HCT116 (cell line): Measurements from ENCODE around the gene CXCL9. TPM values are rescaled to one million over a fixed set of nuclear protein-coding genes. Genes with fewer than 3 reads are reported as not detected.

ENCODE experiments used
- ATAC-seq: fragments of 200-7000 bp; cut with Tn5 transposase; 2 replicates; pipeline ENCODE4 v1.9.1; 2020; ENCODE audit warnings: mild to moderate bottlenecking, moderate library complexity
- BruUV-seq: library from RNA; stranded (reverse); fragments of 400-500 nt; replicated peaks from 2 replicates; lab custom pipeline; 2021; lab: Mats Ljungman, UMichigan
- CTCF ChIA-PET: fragments of 300-600 bp; sonication (Branson Sonifier 250); formaldehyde crosslinking; loops from one replicate; lab custom pipeline; 2021; ENCODE audit warnings: antibody characterized with exemption; lab: Charles Lee
- POLR2A ChIA-PET: fragments of 300-600, 350-600 bp; sonication (Branson Sonifier 250); formaldehyde crosslinking; loops from one replicate; lab custom pipeline; 2021; ENCODE audit warnings: antibody characterized with exemption; lab: Charles Lee
- RAD21 ChIA-PET, 2 experiments: fragments of 300-600 bp; sonication (Branson Sonifier 250); formaldehyde crosslinking; loops; one replicate each; lab custom pipeline; 2023; ENCODE audit warnings: low total read pairs in 2 of 2; ENCODE audit not compliant: uncharacterized antibody in 2 of 2, unreplicated experiment in 2 of 2, low non-redundant PET in 1 of 2; lab: Charles Lee
- DNase-seq: peaks from one replicate; pipeline ENCODE4 v3.0.0-alpha.2; 2010; ENCODE audit warnings: low read depth, low spot score
- H2AFZ ChIP-seq: fragments of 200-600 bp; shearing (Covaris generic), sonication (generic); 2 replicates; pipeline ENCODE4 v1.6.1; 2017; ENCODE audit warnings: low read depth, mixed run types, mixed read lengths, antibody characterized with exemption, low read length; ENCODE audit not compliant: poor library complexity, severe bottlenecking
- H3K27ac ChIP-seq: 2 replicates; pipeline ENCODE4 v1.5.1; 2012; ENCODE audit warnings: low read depth, low read length
- H3K27me3 ChIP-seq: fragments of 200-600 bp; sonication (generic); 2 replicates; pipeline ENCODE4 v1.6.1; 2016; ENCODE audit warnings: mixed run types, low read length, mixed read lengths; ENCODE audit not compliant: insufficient read depth
- H3K36me3 ChIP-seq, 2 experiments: fragments of 200-500 bp in 1 of 2; fragments of 200-600 bp in 1 of 2; sonication (Bioruptor generic) in 1 of 2; sonication (generic) in 1 of 2; 2 replicates each; pipeline versions ENCODE4 v1.5.1 to v1.6.1; 2014 to 2016; ENCODE audit warnings: low read length in 2 of 2, inconsistent platforms in 1 of 2, mixed read lengths in 1 of 2, mixed run types in 1 of 2; ENCODE audit not compliant: insufficient read depth in 2 of 2, control insufficient read depth in 1 of 2
- H3K4me1 ChIP-seq, 2 experiments: fragments of 200-600 bp in 1 of 2; sonication (generic) in 1 of 2; 2 replicates each; pipeline versions ENCODE4 v1.5.1 to v1.6.1; 2012 to 2017; ENCODE audit warnings: low read length in 2 of 2, inconsistent platforms in 1 of 2, mild to moderate bottlenecking in 1 of 2, mixed read lengths in 1 of 2, mixed run types in 1 of 2, moderate library complexity in 1 of 2; ENCODE audit not compliant: insufficient read depth in 2 of 2, control insufficient read depth in 1 of 2
- H3K4me2 ChIP-seq: fragments of 200-600 bp; sonication (generic); 2 replicates; pipeline ENCODE4 v1.6.1; 2017; ENCODE audit warnings: mixed run types, low read length, mixed read lengths
- H3K4me3 ChIP-seq, 2 experiments: fragments of 200-600 bp in 1 of 2; sonication (generic) in 1 of 2; replicated peaks in 1 of 2; 2 replicates each; pipeline ENCODE4 v1.5.1; 2011 to 2016; ENCODE audit warnings: low read length in 2 of 2, control low read depth in 1 of 2, low read depth in 1 of 2, mild to moderate bottlenecking in 1 of 2, mixed read lengths in 1 of 2, mixed run types in 1 of 2
- H3K79me2 ChIP-seq: fragments of 200-600 bp; sonication (generic); 2 replicates; pipeline ENCODE4 v1.6.1; 2017; ENCODE audit warnings: mild to moderate bottlenecking, mixed run types, low read length, moderate library complexity, mixed read lengths; ENCODE audit not compliant: insufficient read depth
- H3K9ac ChIP-seq: fragments of 200-600 bp; sonication (generic); 2 replicates; pipeline ENCODE4 v1.6.1; 2016; ENCODE audit warnings: low read length, mixed read lengths
- H3K9me2 ChIP-seq: fragments of 200-600 bp; sonication (generic), shearing (Covaris generic); 2 replicates; pipeline ENCODE4 v1.6.1; 2017; ENCODE audit warnings: mixed run types, mild to moderate bottlenecking, moderate library complexity; ENCODE audit not compliant: insufficient read depth
- H3K9me3 ChIP-seq, 2 experiments: fragments of 200-500 bp in 1 of 2; fragments of 200-600 bp in 1 of 2; sonication (Bioruptor generic) in 1 of 2; sonication (generic) in 1 of 2; 2 replicates each; pipeline ENCODE4 v1.6.1; 2014 to 2017; ENCODE audit warnings: low read length in 2 of 2, mixed read lengths in 2 of 2, inconsistent platforms in 1 of 2, low read depth in 1 of 2, mild to moderate bottlenecking in 1 of 2, mixed run types in 1 of 2, moderate library complexity in 1 of 2; ENCODE audit not compliant: control insufficient read depth in 1 of 2, insufficient read depth in 1 of 2
- H4K20me1 ChIP-seq: fragments of 200-600 bp; sonication (generic), shearing (Covaris generic); 2 replicates; pipeline ENCODE4 v1.6.1; 2017; ENCODE audit warnings: mixed run types, mild to moderate bottlenecking, moderate library complexity; ENCODE audit not compliant: insufficient read depth
- CBX3 ChIP-seq: IDR thresholded peaks from 2 replicates; pipeline ENCODE4 v1.6.1; 2012; ENCODE audit warnings: low read depth
- CEBPB ChIP-seq: IDR thresholded peaks from 2 replicates; pipeline ENCODE4 v1.6.1; 2012; ENCODE audit warnings: low read depth
- CTCF ChIP-seq, 3 experiments: fragments of 200-600 bp in 1 of 3; sonication (generic) in 1 of 3; IDR thresholded peaks in 2 of 3; conservative IDR thresholded peaks in 1 of 3; 2 replicates each; pipeline ENCODE4 v1.5.1; 2012 to 2017; ENCODE audit warnings: low read depth in 2 of 3, low read length in 2 of 3, antibody characterized with exemption in 1 of 3, borderline replicate concordance in 1 of 3, control low read depth in 1 of 3, mild to moderate bottlenecking in 1 of 3, mixed read lengths in 1 of 3, mixed run types in 1 of 3, moderate library complexity in 1 of 3; ENCODE audit not compliant: insufficient read depth in 1 of 3
- EGR1 ChIP-seq: IDR thresholded peaks from 2 replicates; pipeline ENCODE4 v1.6.1; 2012; ENCODE audit warnings: low read depth
- ELF1 ChIP-seq: IDR thresholded peaks from 2 replicates; pipeline ENCODE4 v1.6.1; 2012; ENCODE audit warnings: low read depth, borderline replicate concordance
- EZH2 ChIP-seq: fragments of 200-600 bp; sonication (generic); IDR thresholded peaks from 2 replicates; pipeline ENCODE4 v1.6.1; 2017; ENCODE audit warnings: antibody characterized with exemption, mixed run types
- EZH2phosphoT487 ChIP-seq: fragments of 200-600 bp; IDR thresholded peaks from 2 replicates; pipeline ENCODE4 v1.6.1; 2018; ENCODE audit warnings: antibody characterized with exemption, borderline replicate concordance
- FOSL1 ChIP-seq: IDR thresholded peaks from 2 replicates; pipeline ENCODE4 v1.6.1; 2012; ENCODE audit warnings: low read depth
- MAX ChIP-seq: IDR thresholded peaks from 2 replicates; pipeline ENCODE4 v1.6.1; 2012
- POLR2AphosphoS5 ChIP-seq: IDR thresholded peaks from 2 replicates; pipeline ENCODE4 v1.6.1; 2011; ENCODE audit warnings: mild to moderate bottlenecking, low read depth, low read length, moderate library complexity
- REST ChIP-seq: IDR thresholded peaks from 2 replicates; pipeline ENCODE4 v1.6.1; 2012; ENCODE audit warnings: low read depth
- SIN3A ChIP-seq: IDR thresholded peaks from 2 replicates; pipeline ENCODE4 v1.6.1; 2012; ENCODE audit warnings: low read depth
- SP1 ChIP-seq: IDR thresholded peaks from 2 replicates; pipeline ENCODE4 v1.6.1; 2012; ENCODE audit warnings: low read depth
- TCF7L2 ChIP-seq: IDR thresholded peaks from 2 replicates; pipeline ENCODE4 v1.7.0; 2011; ENCODE audit warnings: borderline replicate concordance, inconsistent platforms; ENCODE audit not compliant: insufficient read depth, insufficient read length; ENCODE audit errors: extremely low read depth
- YY1 ChIP-seq: IDR thresholded peaks from 2 replicates; pipeline ENCODE4 v1.6.1; 2011; ENCODE audit warnings: low read length, low read depth, moderate library complexity, mild to moderate bottlenecking; ENCODE audit not compliant: insufficient replicate concordance; ENCODE audit errors: extremely low read depth
- ZFX ChIP-seq: fragments of 450-650 bp; IDR thresholded peaks from 2 replicates; pipeline ENCODE4 v1.6.1; 2017
- ZNF274 ChIP-seq: fragments of 200-500 bp; sonication (Bioruptor generic); IDR thresholded peaks from 2 replicates; pipeline ENCODE4 v1.6.1; 2014; ENCODE audit warnings: mild to moderate bottlenecking, low read depth, low read length, inconsistent platforms
- intact Hi-C: fragments of 100-400 bp; cut with micrococcal nuclease; formaldehyde crosslinking; loops from 2 replicates; pipeline ENCODE4 v1.10.0; 2022
- total RNA-seq: library from RNA; stranded (reverse); gene quantifications from one replicate; pipeline ENCODE4 v1.2.1, GENCODE V29; 2021; ENCODE audit not compliant: unreplicated experiment

The CXCL9 gene
- total RNA-seq, 1 experiment from 2014 or later: not detected

- RAD21 ChIA-PET: no interaction called here
- Histone ChIP-seq H3K9me3 (no peaks in the 10 kb centered on the region), H3K9ac (no peak overlapping the region), H2AFZ (no peak overlapping the region), H3K79me2 (no peaks in the 10 kb centered on the region), H3K36me3 (no peaks in the 10 kb centered on the region), H3K27me3 (no peaks in the 10 kb centered on the region), H3K9me2 (no peaks in the 10 kb centered on the region), H3K4me3 (no peak overlapping the region), H4K20me1 (no peaks in the 10 kb centered on the region), H3K27ac (no peak overlapping the region), H3K4me2 (no peak overlapping the region), H3K4me1 (peaks cover 0 to 8% of the 10 kb centered on the region in 2 experiments; a peak in 1 of 4 replicates)
- no peak for ATAC-seq
- TF ChIP-seq POLR2AphosphoS5: no peak
- TF ChIP-seq SP1: no peak
- TF ChIP-seq MAX: no peak
- no peak for TF ChIP-seq ZFX
- TF ChIP-seq FOSL1: no peak
- TF ChIP-seq YY1: no peak
- no peak for DNase-seq
- BruUV-seq: no TSS peak
- intact Hi-C loops: no loop called here
- POLR2A ChIA-PET: no interaction called here
- CTCF ChIA-PET: no interaction called here
Observed at GRCh38 chr4:76003620-76004019, 3.7 kb downstream of the CXCL9 start.

DNA sequence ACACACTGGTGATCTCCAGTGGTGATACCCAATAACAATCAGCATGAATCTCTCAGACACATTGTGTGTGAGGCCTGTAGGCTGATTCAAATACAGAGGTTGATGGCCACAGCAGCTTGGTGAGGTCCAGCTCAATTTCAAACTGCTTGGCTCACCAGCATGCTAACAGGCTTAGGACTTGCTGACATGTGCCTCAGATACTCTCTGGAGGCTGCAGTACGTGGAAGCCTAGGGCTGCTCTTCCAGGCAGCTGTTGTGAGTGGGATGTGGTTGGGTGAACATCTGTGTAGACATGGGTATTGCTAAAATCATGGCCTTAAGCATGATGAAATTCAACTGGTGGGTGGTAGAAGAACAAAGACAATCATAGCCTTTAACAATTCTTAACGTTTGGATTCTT is 4.3 kb downstream of the CXCL9 start:
- no peaks in the 10 kb centered on the region for H3K9me2 ChIP-seq
- H3K4me2 ChIP-seq: no peak overlapping the region
- no peaks in the 10 kb centered on the region for H3K79me2 ChIP-seq
- peaks cover 0 to 8% of the 10 kb centered on the region in 2 experiments; a peak in 1 of 4 replicates for H3K4me1 ChIP-seq
- ATAC-seq (no peak), DNase-seq (no peak)
- no peaks in the 10 kb centered on the region for H3K27me3 ChIP-seq
- CTCF ChIA-PET: no interaction called here
- H3K27ac ChIP-seq: no peak overlapping the region
- intact Hi-C loops: no loop called here
- H3K9me3 ChIP-seq: no peaks in the 10 kb centered on the region
- H4K20me1 ChIP-seq: no peaks in the 10 kb centered on the region
- RAD21 ChIA-PET: no interaction called here
- POLR2A ChIA-PET: no interaction called here
- no TSS peak for BruUV-seq
- no peaks in the 10 kb centered on the region for H3K36me3 ChIP-seq
- no peak overlapping the region for H3K4me3 ChIP-seq
- no peak overlapping the region for H3K9ac ChIP-seq
- no peak overlapping the region for H2AFZ ChIP-seq
- TF ChIP-seq CEBPB (no peak), CBX3 (no peak), ZNF274 (no peak), POLR2AphosphoS5 (no peak), ZFX (no peak), EZH2 (no peak), EGR1 (no peak), ELF1 (no peak), SIN3A (no peak), EZH2phosphoT487 (no peak), REST (no peak), CTCF (IDR thresholded peaks at IDR 0.05 in 2 of 3, conservative IDR thresholded peaks at IDR 0.05 in 1 of 3; ENCODE audit: borderline replicate concordance in 1 of 3, insufficient read depth in 1 of 3, low read depth in 2 of 3, low read length in 2 of 3) (no peak), TCF7L2 (no peak)
